GM12801 (cell line): ENCODE results near the gene CPOX.

Source experiments
- CTCF ChIP-seq: IDR thresholded peaks from one replicate; pipeline ENCODE4 v1.5.1; 2011; ENCODE audit warnings: control low read depth; ENCODE audit not compliant: insufficient read length; ENCODE audit errors: extremely low read depth

The CPOX gene

GRCh38 chr3:98580401-98581386 lies 12.7 kb downstream of the CPOX start:
- TF ChIP-seq CTCF = no peak

- TF ChIP-seq CTCF = no peak
Measured at GRCh38 chr3:98577178-98577895, 16.1 kb downstream of the CPOX start.

GRCh38 chr3:98574132-98574531 lies 19.3 kb downstream of the CPOX start:
- TF ChIP-seq CTCF = no peak

GRCh38 chr3:98573181-98573728 lies 20.2 kb downstream of the CPOX start:
- TF ChIP-seq CTCF = no peak

GRCh38 chr3:98568402-98568801 lies 25.0 kb downstream of the CPOX start:
- no peak for TF ChIP-seq CTCF

GRCh38 chr3:98567666-98568270 lies 25.6 kb downstream of the CPOX start:
- no peak for TF ChIP-seq CTCF

GRCh38 chr3:98565843-98566242 lies 27.6 kb downstream of the CPOX start:
- no peak for TF ChIP-seq CTCF
